ENCODE measurements around the gene GTF3C2.
"Not testable (repeated sequence)": the region's sequence is repeated elsewhere in the genome, so short reads cannot be mapped to it uniquely, and the experiment has no call there.

The GTF3C2 gene

DNA sequence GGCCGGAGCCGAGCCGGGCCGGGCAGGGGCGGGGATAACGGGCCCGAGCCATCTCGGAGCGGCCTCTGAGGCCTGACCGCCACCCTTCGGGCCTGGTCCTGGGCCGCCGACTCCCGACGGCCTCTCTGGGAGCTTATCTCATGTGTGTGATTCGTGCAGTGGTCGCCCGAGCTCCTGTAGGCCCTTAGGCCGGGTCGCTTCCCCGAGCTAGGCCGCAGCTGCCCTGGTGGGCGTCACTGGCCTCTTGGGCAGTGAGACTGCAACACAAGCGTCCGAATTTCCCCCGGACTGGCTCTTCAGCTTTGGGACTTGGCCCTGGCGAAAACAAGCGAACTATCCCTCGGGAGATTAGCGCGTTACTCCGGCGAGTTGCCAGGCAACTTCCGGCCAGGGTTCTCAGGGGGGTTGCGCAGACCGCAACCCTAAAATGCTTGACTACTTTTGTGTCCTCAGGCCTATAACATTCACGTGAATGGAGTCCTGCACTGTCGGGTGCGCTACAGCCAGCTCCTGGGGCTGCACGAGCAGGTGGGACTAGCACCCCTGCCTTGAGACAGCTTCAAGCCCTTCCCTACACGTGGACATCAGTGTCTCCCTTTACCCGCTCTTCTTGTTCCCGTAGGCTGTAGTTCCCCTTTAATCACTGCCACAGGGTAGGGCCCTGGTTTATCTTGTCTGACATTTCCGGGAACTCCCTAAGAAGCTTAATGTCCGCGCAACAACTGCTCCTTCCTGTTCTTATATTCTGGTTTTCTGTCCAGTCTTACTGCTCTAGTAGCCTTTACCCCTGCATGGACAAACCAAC, 14.5 kb upstream of the GTF3C2 start:
- DNase-seq (ENCODE audit: low read depth in 2 of 2): peak in 1 of 2 donors; percentile 13

DNA sequence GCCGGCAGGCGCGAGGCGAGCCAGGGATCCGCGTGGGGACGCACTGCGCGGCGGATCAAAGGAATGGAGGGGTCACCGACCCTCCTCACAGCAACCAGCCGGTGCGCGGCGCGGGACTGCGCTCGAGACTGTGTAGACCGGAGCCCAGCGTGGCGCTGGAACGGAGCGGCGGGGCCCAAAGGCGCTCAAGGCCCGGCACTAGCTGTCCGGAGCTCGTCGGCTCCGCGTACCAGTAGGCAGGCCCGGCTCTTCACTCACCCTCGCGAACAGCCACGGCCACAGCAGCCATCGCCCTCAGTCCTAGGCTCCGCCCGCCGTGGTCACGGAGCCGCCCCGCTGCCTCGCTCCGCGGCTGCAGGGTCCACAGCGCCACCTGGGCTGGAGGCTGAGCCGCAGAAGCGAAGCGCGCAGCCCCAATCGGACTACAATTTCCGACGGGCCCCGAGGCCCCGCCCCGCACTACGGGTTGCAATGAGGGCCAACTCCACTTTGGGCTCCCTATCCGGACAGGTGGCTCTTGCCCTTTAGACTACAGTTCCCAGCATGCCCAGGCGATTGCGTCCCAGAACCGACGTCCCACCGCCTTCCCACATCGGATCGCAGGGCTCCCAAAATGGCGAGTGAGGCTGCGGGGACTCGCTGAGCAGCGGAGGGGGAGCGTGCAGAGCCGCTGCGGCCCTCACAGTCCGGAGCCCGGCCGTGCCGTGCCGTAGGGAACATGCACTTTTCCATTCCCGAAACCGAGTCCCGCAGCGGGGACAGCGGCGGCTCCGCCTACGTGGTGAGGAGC, 13.7 kb upstream of the GTF3C2 start, which contains the start of the genes EIF2B4 and SNX17:
TSS of gene EIF2B4 (minus strand) at position 313 of the 790 bp plus-strand sequence. CDS start at position 289, 24 bp downstream.
TSS of gene SNX17 (plus strand) at position 591 of the 790 bp plus-strand sequence. CDS start at position 719, 128 bp downstream.
- DNase-seq (ENCODE audit: low read depth in 2 of 2): peak; percentile 98 to 99

DNA sequence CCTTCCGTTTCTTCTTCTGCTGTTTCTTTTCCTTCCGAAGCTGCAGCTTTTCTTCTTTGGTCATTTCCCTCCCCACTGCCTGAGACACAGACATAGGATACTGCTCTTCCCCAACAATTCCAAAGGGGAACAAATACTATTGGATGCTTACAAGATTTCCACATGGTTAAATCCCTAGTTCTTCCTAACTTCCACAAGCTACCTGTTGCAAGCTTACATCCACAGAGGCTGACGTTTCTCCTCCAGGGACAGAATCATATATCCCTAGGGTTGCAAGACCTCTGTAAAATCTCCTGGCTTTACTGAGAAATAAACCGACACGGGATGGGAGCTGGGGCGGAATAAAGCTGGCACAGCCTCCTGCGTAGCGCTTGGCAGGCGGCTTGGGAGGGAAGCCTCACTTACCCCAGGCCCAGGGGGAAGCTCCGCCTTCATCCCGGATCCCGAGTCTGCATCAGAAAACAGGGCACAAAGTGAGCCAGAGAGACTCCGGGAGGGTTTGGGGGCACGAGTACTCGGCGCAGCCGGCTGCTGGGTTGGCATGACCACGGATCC, 13.0 kb upstream of the GTF3C2 start:
- no peak for DNase-seq (ENCODE audit: low read depth in 2 of 2)

DNA sequence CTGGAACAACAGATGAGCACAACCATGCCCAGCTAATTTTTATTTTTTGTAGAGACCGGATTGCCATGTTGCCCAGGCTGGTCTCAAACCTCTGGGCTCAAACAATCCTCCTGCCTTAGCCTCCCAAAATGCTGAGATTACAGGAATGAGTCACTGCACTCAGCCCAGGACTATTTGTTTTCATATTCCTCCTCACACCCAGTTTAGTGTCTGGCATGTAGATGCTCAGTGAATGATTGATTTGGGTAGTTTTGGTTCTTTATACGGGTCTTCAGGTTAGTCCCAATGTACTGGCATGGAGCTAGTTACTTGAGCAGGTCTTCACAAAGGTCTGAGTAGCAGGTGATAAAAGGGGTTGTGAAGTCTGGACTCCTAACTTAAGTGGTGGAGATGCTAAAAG, 7.4 kb upstream of the GTF3C2 start:
- no peak for DNase-seq (ENCODE audit: low read depth in 2 of 2)

DNA sequence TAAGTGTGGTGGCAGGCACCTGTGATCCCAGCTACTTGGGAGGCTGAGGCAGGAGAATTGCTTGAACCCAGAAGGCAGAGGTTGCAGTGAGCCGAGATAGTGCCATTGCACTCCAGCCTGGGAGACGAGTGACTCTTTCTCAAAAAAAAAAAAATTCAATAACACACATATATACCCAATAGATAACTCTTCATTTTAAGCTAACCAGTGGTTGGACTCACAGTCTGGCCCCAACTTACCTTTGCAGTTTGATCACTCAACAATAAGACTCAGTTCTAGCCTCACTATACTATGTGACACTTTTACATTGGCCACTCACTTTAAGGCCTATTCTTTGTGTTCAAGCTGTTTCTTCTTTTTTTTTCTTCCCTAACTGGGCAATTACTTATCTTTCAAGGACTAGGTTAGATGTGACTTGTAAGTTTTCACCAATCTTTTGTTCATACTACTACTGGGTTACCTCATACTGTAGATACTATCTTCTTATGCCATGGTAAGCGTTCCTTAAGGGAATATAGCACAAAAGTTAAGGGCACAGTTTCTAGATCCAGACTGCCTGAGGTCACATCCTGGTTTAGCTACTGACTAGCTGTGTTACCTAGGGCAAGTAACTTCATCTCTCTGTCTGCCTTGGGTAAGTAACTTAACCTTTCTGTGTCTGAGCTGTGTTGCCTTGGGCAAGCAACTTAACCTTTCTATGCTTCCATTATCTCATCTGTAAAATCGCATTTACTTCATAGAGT, 6.3 kb upstream of the GTF3C2 start:
- no peak for DNase-seq (ENCODE audit: low read depth in 2 of 2)

DNA sequence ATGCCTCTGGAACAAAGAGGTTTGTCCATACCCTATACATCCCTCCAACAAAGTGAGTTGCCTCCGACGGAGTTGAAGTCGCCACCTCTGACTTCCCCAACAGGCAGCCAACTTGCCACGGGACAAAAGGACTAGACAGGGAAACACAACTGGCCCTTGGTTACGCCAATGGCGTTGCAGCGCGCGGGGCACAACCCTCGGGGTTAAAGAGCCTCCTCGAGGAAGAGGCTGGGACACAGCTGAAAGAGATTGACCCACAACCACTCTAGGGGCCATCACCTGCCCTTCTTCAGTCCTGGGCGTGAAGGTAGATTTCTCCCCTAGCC, 545 bp downstream of the GTF3C2 start:
- DNase-seq (ENCODE audit: low read depth in 2 of 2): peak in 1 of 2 donors; percentile 45

DNA sequence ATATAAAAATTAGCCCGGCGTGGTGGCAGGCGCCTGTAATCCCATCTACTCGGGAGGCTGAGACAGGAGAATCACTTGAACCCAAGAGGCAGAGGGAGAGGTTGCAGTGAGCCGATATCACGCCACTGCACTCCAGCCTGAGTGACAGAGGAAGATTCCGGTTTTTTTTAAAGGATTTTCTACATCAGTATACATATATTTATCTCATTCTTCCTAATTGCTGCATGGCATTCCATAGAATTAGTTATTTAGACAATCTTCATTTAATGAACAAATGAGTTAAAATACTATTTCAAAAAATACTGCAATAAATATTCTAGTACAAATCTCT, 2.0 kb downstream of the GTF3C2 start:
- no peak for DNase-seq (ENCODE audit: low read depth in 2 of 2)

DNA sequence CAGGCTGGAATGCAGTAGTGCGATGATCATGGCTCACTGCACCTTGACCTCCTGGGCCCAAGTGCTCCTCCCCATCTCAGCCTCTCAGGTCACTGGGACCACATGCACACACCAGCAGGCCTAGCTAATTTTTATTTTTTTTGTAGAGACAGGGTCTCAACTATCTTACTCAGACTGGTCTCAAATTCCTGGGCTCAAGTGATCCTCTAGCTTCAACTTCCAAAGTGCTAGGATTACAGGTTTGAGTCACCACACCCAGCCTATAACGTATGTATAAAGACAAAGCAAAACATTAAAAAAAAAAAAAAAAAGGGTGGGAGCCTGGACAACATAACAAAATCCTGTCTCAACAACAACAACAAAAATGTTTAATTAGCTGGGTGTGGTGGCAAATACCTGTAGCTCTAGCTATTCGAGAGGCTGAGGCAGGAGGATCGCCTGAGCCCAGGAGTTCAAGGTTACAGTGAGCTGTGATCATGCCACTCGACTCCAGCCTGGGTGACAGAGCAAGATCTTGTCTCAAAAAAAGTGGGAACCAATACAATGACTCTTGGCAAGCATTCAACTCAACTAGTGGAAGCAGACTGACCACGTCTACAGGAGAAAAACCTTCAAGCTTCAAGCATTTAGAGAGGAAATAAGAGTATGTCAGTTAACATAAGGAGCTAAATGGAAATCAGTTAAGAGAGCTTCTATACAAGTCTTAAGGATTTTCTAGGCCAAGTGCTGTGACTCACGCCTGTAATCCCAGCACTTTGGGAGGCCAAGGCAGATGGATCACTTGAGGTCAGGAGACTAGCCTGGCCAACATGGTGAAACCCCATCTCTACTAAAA, 2.6 kb downstream of the GTF3C2 start:
- DNase-seq (ENCODE audit: low read depth in 2 of 2): no peak

DNA sequence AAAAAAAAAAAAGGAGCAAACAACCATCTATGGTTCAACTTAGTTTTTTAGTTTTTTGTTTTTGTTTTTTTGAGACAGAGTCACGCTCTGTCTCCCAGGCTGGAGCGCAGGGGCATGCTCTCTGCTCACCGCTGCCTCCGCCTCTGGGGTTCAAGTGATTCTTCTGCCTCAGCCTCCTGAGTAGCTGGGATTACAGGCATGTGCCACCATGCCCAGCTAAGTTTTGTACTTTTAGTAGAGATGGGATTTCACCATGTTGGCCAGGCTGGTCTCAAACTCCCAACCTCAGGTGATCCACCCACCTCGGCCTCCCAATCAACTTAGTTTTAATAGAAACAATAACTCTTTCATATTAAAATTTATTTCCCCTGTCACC, 3.2 kb downstream of the GTF3C2 start:
- DNase-seq (ENCODE audit: low read depth in 2 of 2): not testable (repeated sequence)

DNA sequence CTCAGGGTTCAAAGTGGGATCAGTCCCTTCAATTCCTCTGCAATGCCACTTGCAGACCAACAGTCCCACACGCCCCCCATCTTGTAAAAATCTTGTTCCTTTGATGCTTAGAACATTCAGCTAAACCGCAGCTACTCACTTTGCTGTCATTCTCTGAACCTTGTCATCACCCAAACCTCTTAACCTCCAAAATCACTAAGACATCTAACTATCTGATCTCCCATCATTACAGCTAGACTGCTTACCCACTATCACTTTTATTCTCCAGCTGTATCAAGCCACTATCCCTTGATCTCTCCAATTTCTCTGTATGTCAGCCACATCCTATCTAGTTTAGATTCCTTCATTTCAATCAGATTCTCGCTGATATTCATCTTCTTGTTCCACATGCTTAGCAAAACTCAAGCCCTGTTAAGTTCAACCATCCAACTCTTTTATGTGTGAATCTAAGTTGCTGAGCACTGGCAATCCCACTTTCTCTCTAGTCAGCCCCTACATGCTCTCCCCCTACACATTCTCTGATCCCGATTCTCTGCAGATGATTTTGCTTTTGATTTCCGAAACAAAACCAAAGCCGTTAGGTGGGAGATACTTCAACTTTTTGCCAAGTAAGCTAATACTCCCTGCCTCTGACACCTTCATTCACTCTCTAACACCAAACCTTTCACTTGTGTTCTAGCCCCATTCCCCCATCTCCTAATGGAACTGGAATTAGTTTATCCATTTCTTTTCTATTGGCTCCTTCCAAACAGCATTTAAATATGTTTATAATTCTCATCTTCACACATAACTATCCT, 4.6 kb downstream of the GTF3C2 start:
- peak in 1 of 2 donors; percentile 4 for DNase-seq (ENCODE audit: low read depth in 2 of 2)

DNA sequence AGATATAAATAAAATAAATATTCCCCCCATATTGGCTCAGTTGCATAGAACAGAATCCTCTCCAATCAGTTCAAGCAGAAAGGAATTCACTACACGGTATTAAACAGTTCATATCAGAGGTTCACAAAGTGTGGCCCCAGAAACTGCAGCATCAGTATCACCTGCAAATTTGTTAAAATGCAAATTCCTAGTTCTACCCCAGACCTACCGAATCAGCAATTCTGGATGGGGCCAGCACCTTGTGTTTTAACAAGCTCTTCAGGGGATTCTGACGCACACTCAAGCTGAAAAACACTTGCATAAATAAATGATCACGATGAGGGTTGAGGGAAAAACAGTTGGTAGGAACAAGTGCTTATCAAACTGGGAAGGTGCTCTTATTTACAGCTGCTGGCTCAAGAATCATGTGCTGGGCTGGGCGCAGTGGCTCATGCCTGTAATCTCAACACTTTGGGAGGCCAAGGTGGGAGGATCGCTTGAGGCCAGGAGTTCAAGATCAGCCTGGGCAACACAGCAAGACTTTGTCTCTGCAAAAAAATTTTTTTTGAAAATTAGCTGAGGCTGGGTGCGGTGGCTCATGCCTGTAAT, 6.4 kb downstream of the GTF3C2 start:
- no peak for DNase-seq (ENCODE audit: low read depth in 2 of 2)

DNA sequence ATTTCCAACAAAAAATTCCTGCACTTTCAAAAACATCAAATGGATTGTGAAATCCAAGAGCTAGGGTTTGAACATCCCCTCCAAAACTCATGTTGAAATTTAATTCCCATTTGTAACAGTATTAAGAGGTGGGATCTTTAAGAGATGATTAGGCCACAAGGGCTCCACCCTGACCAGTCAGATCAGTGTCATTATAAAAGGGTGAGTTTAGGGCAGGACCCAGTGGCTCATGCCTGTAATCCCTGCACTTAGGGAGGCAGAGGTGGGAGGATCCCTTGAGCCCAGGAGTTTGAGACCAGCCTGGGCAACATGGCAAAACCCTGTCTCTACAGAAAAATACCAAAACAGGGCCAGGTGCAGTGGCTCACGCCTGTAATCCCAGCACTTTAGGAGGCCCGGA, 8.9 kb downstream of the GTF3C2 start:
- DNase-seq (ENCODE audit: low read depth in 2 of 2): no peak

DNA sequence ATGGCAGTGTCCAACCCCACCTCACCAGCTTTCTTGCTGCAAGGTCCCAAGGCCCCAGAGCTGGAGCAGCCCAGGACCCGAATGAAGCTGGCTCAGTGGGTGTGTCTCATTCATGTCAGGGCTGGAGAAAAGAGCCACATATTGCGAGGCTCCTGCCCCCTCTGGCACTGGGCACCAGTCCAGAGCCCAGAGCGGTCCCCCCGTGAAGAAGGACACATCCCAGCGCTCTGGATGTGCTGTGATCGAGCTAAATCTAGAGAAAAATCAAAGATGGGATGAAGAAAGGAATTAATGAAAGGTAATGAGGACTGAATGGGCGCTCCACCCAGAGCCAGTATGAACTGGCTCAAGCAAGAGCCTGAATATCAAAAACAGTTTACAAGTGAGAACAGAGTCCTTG, 20.4 kb downstream of the GTF3C2 start:
- no peak for DNase-seq (ENCODE audit: low read depth in 2 of 2)

DNA sequence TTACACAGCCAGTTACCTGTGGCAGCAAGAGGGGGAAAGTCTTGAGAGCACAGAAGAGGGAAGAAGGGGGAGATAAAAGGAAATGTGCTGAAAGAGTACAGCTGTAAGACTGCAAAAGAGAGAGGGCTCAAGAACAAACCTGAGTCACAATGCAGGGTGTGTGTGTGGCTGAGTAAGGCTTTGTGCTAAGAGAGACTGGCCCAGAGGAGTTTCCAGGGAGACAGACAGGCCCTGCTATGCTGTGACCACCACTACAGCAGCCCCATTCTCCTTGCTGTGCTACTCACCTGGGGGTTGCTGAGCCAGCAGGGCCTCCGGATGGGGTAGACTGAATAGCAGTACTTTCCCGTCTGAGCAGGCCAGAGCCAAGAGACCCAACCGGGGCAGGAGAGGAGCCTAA, 21.3 kb downstream of the GTF3C2 start:
- no peak for DNase-seq (ENCODE audit: low read depth in 2 of 2)

DNA sequence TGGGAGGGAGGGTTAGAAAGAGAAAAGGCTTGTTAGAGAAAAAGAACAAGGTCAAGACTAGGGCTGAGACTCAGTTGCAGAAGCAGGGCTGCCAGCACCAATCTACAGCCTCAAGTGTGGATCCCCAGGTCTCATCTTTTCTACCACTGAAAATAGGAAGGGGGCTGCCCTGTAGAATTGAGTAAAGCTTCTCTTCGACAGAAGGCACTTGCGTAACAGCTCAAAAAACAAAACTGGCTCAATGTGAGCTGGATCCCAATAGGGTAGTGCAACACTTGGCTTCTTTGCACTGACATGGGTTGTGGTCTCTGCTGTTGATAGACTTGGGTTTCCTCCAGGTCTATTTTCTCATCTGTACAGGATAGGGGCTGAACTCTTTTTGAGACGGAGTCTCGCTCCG, 31.8 kb downstream of the GTF3C2 start:
- DNase-seq (ENCODE audit: low read depth in 2 of 2): no peak

DNA sequence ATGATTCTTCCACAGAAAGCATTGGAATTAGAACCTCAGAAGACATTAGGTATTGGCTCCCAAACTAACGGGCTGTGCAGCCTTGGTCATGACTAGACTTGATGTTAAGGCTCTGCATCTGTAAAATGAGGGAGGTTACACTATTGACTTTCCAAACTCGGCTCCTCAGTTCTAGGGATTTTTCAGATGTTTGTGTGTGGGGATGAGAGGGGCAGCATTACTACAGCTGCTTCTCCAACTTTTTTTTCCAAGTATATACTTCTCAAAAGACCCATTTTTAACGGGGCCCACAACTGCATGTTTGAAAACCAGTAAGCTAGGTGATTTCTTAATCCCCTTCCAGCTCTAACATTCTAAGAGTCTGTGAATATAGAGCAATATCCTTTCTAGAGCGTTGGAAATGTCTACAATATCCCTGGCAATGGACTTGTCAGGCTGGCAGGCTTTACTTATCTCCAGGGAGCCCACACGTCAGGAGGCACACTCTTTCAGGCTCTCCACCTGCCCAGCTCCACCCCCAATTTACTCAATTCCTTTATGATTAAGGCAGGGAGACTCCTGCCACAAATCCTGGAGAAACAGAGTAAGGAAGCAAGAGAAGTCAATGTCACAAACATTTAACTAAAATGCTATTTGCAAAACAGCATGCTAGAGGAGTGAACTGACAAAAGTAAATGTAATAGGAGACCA, 32.8 kb downstream of the GTF3C2 start:
- DNase-seq (ENCODE audit: low read depth in 2 of 2): no peak

DNA sequence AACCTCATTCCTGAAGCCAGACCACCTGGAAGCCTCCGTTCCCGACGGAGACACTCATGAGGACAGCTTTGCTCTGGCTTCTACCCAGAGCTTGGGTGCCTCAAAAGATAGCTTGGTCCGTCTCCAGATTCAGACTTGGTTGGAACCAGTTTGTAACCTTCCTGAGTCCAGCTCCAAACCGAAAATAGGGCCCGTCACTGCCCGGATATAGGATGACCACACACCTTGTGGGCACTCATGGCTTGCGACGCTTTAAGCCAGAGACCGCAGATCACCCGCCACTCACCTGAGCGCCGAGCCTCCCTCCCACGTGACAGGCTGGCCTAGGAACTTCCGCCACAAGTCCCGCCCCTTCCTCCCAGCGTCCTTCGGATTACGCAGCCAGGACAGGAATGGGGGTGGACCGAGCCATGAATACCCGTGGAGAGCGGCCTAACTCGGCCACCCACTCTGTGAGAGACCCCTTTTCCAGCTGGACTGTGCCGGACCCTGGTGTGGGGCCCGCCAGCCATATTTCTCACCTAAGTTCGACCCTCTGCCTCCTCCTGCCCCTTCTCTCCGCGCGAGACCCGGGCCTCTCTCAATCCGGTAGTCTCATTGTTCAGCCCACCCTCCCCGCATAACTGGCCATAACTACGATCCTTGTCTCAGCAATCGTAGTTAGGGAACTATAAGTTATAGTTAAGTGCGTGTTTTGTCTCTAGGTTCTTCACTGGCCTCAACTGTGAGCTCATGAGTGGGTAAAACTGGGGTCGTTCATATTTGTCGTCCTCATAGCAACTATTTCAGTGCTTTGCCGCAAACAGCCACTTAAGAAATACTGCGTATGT, 33.6 kb downstream of the GTF3C2 start, which contains the start of gene MPV17:
TSS of gene MPV17 (minus strand) at position 332 of the 830 bp plus-strand sequence. CDS start 580 bp downstream, outside the sequence.
- DNase-seq (ENCODE audit: low read depth in 2 of 2): peak; percentile 79 to 87

DNA sequence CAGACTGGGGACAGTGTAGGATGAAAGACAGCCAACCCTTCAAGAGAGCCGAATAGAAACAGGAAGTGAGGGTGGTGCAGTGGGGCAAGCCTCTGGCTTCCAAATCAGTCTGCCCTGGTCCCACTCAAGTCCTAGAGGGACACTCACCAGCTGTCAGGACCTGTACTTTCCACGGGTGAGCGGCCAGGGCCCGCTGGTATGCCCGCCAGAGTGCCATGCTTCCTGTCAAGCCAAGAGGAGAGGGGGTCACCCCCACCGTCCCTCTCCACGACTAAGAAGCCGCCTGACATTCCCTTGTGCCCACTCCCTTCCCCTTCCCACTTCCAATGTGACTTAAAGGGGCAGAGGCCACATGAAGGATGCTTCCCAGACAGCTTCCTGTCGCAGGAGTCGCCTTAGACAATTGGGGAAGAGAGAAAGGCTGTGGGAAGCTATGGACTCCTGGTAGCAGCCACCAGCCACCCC, 34.2 kb downstream of the GTF3C2 start:
- DNase-seq (ENCODE audit: low read depth in 2 of 2): no peak
